ENCODE measurements around the gene C5orf63.

Gene C5orf63

DNA sequence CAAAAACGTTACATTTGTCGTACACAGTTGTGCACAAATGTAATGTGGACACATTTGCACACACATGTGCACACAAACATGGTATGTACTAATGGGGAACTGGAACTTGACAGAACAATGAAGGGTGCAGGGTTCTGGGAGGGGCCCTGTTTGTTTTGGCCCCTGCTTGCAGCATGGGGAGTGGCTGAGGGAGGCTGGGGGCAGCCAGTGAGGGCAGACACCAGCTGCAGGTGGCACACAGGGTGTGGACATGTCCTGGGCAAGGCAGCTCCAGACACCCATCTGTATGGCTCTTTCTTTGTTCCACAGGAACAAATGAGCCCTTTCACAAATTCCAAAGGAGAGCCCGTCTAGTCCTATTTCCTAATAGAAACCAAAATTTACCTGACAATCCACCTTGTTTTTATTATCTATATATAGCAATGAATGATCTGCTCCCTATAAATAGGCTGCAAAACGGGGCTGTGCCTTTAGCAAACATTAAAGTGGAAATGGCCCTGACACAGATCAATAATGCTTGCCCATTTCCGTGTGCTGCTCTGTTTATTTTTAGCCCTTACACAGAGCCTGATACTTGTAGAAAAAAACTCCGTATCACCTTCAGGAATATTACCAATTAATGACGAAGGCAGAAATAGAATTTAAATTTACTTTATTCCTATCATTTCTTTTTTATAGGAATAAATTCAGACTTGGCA, 69.4 kb downstream of the C5orf63 start:
- peak overlapping the region; percentile 17; the same call in 1 of the 2 replicates for H3K27ac ChIP-seq
- TF ChIP-seq, protein P1, sequence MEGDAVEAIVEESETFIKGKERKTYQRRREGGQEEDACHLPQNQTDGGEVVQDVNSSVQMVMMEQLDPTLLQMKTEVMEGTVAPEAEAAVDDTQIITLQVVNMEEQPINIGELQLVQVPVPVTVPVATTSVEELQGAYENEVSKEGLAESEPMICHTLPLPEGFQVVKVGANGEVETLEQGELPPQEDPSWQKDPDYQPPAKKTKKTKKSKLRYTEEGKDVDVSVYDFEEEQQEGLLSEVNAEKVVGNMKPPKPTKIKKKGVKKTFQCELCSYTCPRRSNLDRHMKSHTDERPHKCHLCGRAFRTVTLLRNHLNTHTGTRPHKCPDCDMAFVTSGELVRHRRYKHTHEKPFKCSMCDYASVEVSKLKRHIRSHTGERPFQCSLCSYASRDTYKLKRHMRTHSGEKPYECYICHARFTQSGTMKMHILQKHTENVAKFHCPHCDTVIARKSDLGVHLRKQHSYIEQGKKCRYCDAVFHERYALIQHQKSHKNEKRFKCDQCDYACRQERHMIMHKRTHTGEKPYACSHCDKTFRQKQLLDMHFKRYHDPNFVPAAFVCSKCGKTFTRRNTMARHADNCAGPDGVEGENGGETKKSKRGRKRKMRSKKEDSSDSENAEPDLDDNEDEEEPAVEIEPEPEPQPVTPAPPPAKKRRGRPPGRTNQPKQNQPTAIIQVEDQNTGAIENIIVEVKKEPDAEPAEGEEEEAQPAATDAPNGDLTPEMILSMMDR (conservative IDR thresholded peaks at IDR 0.05) = no peak

DNA sequence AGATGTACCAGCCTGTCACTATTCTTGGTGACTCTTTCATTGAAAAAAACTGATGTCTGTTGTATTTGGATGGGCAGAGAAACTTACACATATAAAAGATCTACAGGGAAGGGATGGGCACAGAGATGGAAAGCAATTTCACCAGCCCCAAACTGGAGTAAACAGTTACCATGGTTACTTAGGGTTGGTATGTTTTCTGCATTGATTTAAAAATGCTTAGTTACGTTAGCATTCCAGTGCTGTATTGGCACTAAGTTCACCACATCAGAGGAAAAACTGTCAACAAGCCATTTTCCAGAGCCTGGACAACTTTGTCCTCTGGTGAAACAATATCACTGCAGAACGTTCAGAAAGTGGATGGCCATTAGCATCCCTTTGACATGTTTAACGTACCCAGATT, 70.9 kb downstream of the C5orf63 start:
- no peak overlapping the region for H3K27ac ChIP-seq
- TF ChIP-seq, protein P1 (conservative IDR thresholded peaks at IDR 0.05) = no peak

DNA sequence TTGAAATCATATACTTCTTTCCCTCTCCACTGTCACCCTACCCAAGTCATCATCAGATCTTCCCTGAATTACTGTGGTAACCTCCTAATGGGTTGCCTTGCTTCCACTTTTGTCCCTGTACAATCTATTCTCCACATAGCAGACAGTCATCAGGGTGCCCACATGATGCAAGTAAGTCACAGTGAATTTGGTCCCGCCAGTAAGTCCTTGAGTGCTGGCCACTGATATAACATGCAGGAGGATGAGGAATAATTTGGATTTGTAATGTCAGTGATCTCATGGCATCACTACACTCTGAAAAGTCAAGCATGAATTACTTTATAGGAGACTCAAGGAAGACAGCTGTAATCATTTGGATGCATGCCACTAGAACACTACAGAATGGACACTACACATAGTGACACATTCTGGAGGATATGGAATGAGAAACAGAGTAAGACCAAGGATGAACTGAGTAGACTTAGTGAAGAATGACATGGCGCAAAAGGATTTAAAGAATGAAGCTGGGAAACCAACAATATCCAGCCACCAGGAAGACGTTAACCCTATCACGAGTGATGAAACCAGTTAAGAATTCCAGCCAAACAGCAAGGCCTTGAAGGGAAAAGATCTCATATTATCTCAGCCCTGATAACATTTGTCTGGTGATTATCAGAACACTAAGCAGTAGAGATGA, 71.5 kb downstream of the C5orf63 start:
- H3K27ac ChIP-seq = peak overlapping the region; percentile 0; the same call in 1 of the 2 replicates

More for the DNA sequence above, 71.5 kb downstream of the C5orf63 start:
- TF ChIP-seq, protein P1 (conservative IDR thresholded peaks at IDR 0.05) = no peak
